HFF-Myc (cell line): ENCODE results near the gene SLC18B1.

Source experiments
- DNase-seq: peaks from one replicate; pipeline ENCODE4 v3.0.0-alpha.2; 2011; ENCODE audit warnings: low read depth; ENCODE audit errors: extremely low read depth
- H3K4me3 ChIP-seq: replicated peaks from 2 replicates; pipeline ENCODE4 v1.5.1; 2011; ENCODE audit warnings: low read depth, mild to moderate bottlenecking, control low read depth, low read length
- CTCF ChIP-seq: IDR thresholded peaks from 2 replicates; pipeline ENCODE4 v1.5.1; 2012; ENCODE audit warnings: mild to moderate bottlenecking, low read depth, low read length, control low read depth; ENCODE audit errors: missing control alignments

SLC18B1 gene

GRCh38 chr6:132819405-132820161 is 21.1 kb upstream of the SLC18B1 start:
- no peak overlapping the region for H3K4me3 ChIP-seq
- no peak for DNase-seq
- TF ChIP-seq CTCF: no peak

GRCh38 chr6:132818404-132819359 is 20.2 kb upstream of the SLC18B1 start:
- TF ChIP-seq CTCF: no peak
- DNase-seq: no peak
- no peak overlapping the region for H3K4me3 ChIP-seq

- H3K4me3 ChIP-seq: peak overlapping the region; percentile 92
- no peak for TF ChIP-seq CTCF
- no peak for DNase-seq
Observed at GRCh38 chr6:132817554-132818403, 19.3 kb upstream of the SLC18B1 start.

GRCh38 chr6:132816660-132817059 is 18.2 kb upstream of the SLC18B1 start:
- peak overlapping the region; percentile 92 for H3K4me3 ChIP-seq
- TF ChIP-seq CTCF: no peak
- DNase-seq: no peak

- TF ChIP-seq CTCF: no peak
- H3K4me3 ChIP-seq: peak overlapping the region; percentile 92
- no peak for DNase-seq
Observed at GRCh38 chr6:132814716-132815570, 16.5 kb upstream of the SLC18B1 start.
